Right renal pelvis (tissue), 4 donors: ENCODE data around the gene EXD2. TPM values are rescaled to one million over a fixed set of nuclear protein-coding genes. Genes with fewer than 3 reads are reported as not detected.
"Not testable (repeated sequence)": the region's sequence is repeated elsewhere in the genome, so short reads cannot be mapped to it uniquely, and the experiment has no call there.

ENCODE experiments used
- DNase-seq, 4 donors: peaks; one replicate each; pipeline ENCODE4 v3.0.0-alpha.2; 2013; ENCODE audit warnings: low read depth in 4 of 4, low spot score in 3 of 4, missing footprints in 1 of 4
- polyA plus RNA-seq, 4 donors: library from polyadenylated mRNA; unstranded; fragments of 120-200 nt; gene quantifications; one replicate each; pipeline ENCODE4 v1.2.1, GENCODE V29; 2013; ENCODE audit not compliant: insufficient read length in 4 of 4

Gene EXD2
- polyA plus RNA-seq, 4 donors: 22.7 to 36.3 (median 33.8) TPM

DNA sequence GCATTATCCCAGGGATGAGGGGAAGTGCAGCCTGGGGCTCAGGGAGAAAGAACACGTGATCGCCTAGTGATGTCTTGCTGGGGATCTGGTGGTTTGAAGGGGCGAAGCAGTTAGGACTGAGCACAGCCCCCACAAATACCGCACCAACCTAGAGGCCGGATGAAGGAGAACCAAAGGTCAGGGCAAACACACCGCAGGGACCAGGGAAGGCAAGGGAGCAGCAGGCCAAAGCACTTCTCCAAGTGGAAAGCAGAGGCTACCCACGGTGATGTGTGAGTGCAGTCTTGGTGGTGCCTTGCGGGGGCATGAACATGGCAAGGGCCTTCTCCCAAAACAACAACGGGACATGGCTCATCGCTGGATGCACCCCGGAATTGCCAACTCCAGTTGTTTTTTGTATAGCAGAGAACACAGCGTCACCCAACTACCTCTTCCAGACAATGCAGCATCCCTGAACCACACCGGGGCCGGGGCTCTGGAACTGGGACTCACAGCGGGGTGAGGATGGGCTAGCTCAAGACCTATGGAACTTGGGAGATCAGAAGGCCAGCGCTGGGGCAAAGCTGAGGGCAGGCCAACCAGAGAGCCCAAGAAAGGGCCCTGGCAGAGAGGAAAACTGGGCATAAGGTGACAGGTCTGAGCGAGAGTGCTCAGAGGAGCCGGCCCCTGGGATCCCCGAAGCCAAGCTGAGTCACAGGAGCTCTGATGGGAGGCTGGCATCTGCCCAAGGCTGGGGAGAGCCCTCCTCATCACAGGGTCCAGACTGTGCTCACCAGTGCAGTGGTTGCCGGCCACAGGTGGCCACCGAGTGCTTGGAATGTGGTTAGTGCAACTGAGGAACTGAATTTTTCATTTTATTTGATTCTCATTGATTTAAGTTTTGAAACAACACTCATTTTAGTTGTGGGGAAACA lies 79.8 kb downstream of the EXD2 start:
- DNase-seq: no peak

DNA sequence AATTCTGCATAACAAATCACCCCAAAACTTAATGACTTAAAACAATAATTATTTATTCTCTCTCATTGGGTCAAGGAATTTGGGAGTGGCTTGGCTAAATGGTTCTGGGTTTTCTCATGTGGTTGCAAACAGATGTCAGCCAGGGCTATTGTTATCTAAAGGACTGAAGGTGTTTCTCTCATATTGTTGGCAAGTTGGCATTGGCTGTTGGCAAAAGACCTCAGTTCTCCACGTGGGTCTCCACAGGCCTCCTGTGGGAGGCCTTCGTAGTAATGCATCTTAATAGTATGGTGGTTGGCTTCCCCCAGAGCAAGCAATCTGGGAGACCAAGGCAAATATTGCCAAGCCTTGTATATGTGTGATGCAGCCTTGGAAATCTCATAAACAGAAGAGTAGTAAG lies 83.0 kb downstream of the EXD2 start:
- DNase-seq: no peak

DNA sequence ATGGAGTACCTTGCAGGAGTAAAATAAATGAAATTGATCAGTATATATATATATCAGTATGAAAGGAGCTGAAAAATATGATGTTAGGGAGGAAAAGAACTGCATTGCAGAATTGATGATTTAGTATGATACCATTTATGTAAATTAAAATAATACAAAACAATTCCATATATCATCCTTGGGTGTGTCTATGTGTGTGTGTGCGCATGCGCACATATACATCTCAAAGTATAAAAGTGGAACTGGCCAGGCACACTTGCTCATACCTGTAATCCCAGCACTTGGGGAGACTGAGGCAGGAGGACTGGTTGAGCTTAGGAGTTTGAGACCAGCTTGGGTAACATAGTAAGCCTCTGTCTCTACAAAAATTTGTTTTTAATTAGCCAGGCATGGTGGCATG lies 84.0 kb downstream of the EXD2 start:
- no peak for DNase-seq

DNA sequence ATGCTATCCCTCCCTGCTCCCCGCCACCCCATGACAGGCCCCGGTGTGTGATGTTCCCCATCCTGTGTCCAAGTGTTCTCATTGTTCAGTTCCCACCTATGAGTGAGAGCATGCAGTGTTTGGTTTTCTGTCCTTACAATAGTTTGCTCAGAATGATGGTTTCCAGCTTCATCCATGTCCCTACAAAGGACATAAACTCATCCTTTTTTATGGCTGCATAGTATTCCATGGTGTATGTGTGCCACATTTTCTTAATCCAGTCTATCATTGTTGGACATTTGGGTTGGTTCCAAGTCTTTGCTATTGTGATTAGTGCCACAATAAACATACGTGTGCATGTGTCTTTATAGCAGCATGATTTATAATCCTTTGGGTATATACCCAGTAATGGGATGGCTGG lies 86.1 kb downstream of the EXD2 start:
- not testable (repeated sequence) for DNase-seq

DNA sequence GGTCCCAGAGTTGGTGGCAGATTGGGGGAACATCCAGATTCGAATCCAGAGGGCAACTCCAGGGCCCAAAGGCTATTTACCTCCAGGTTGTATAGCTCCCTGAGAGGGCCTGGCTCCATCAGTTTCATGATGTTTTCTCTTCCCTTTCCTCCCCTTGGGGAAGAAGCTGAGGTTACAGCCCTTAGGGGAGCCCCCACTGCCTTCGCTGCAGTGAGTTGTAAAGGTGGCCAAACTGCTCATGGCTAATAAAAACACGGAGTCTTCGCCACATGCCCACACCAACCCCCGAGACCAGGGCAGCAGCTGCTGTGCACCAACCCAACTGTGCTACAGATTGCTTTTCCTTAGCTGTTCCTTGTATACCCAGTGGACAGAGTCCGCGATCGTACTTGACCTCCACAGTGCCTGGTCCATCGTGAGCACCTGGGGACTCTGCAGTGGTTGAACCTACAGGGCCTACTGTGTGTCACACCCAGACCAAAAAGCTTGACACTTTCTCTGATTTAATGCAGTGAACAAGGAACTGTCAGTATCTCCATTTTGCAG lies 89.5 kb downstream of the EXD2 start:
- no peak for DNase-seq

DNA sequence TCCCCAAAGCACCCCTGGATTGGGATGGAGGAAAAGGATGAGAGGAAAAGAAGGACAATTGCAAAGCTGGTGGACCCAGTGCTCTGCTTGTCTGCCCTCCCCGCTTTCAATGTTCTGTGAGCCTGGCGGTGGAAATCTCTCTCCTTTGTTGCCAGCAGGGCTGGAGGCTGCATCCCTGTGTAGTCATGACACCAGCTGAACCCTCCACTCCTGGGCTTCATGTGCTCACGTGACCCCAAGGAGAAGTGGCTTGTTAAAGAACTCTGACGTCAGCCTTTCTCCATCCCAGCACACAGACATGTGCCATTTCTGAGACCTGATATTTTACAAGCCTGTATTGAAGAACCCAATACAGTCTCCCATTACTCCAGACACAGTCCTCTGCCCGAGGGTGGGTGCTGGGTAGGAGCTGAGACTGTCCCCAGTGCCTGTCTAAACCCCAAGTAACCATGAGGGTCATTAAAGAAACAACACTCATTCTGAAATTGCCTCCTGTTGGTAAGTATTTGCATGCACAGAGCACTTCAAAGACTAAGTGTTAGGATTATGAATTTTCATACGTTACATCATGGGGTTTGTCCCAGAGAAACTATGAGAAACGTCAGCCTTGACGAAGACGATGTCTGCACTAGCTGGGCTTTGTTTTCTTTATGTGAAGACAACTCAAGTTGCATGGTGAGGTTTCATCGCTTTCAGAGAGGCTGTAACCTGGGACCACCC lies 90.3 kb downstream of the EXD2 start:
- no peak for DNase-seq

DNA sequence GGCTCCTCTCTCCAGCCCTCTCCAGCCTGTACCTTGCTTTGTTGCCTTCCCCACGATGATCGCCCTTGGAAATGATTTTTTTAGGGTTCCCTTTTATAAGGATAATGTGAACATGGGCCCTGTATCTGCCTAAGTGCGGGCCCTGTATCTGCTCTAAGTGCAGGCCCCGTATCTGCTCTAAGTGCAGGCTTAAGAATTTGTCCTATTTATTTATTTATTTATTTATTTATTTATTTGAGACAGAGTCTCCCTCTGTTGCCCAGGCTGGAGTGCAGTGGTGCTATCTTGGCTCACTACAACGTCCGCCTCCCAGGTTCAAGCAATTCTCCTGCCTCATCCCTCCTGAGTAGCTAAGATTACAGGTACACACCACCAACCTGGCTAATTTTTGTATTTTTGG lies 91.2 kb downstream of the EXD2 start:
- DNase-seq: no peak

DNA sequence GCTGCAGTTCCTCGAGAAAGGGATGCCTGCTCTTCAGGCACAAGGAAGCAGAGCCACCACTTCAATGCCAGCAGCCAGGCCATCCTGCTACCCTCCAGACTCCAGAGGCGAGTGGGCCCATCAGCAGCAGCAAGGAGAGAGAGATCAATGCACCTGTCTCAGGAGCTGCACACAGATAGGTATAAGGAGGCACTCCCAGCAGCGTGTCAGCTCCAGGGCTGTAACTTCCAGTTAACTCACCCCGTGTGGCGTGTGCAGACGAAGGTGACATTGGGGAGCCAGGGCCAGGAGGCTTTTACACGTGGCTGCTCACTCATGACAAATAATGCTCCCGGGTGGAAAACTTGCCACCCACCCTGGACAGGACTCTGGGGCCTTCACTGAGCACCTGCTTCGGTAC lies 92.9 kb downstream of the EXD2 start:
- no peak for DNase-seq

DNA sequence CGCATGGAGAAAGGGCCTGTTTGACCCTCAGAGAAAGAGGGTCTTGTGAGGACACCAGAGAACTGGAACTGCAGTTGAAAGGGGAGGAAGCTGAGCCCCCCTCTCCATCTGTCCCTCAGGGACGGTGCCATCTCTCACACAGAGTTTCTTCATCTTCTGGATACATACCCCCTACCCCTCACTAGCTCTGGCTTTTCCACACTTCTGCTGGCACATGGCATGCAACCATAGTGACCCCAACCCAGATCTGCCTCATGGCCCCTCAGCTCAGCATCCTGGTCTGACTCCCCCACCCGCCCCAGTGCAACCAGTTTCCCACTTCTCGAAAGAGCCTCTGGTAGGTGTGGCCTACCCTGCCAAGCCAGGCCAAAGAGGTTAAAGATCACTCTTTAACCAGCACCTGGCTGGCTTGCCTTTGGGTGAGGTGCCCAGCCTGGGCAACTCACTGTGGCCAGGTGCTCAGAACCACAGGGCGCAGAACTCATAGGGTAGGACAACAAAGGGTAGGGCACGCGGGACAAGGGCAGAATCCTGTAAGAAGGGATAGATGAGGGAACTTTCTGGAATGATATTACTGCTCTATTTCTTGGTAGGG lies 94.5 kb downstream of the EXD2 start:
- no peak for DNase-seq

DNA sequence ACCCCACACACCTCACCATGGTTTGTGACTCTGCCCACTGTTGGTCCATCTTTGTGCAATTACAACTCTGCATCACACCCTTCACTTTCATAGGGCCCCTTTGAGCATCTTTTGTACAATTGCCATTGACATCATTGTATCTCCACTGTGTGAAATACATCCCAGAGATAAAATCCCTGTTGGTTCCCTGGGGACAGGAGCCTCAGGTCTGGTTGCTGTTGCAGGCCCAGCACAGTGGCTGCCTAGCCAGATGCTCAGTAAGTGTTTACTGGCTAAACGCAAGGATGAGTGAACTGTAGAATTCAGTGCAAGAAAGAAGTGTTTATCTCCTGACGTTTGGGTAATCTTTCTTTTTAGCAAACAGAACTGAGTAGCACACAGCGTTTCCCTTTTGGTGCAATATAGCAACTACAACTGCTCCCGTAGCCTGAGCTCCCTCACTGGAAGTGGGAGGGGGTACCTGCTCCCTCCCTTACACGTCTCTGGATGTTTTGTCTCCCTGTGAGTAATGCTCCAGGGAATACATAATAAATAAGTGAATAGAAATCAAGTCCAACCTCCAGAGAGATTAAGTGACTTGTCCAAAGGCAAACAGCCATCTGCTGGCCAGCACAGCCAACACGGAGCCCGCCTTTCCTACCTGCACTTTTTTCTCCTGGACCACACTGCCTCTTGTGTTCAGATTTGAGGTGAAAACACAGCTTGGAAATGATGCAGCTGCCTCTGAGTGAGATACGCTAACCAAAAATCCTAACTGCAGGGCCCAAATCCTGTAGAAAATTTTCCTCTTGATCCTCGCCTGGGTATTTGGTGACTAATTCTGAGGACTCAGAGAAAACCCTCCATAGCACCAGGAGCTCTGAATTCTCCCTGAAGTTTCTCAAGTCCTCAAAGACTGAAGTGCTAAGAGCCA lies 96.1 kb downstream of the EXD2 start:
- peak in 1 of 4 donors; percentile 3 for DNase-seq

DNA sequence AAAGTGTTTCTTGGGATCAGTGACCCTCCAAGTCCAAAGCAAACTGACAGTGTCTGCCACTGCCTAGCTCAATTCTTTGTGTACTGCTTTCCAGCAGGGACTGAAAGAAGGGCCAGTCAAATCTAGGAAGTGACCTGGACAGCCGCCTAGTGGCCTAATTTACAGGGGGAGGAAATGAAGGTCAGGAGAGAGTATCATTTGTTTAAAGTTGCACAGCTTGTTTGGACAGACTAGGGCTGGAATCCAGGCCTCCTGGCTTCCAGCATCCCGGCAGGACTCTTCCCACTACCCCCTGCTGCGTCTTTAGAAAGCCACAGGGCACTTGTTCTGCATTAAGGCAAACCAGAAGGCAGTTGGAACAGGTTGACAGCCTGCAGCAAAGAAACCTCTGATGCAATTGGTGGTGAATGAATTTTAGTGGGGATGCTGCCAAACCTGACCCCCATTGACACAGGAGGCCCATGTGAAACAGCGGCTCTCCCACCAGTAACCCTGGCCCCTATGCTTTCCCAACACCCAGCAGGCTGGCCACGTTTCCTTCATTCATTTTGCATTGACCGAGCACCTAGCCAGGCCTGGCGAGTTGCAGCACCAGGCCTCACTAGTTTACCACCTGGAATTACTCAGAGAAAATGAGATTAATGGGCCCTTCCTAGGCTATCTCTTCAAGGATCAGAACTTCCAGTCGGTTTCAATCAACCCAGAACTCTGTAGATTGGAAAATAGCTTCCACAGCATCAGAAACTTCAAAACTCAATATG lies 96.9 kb downstream of the EXD2 start:
- peak in 3 of 4 donors; percentile 18 to 34 (median 25) for DNase-seq

DNA sequence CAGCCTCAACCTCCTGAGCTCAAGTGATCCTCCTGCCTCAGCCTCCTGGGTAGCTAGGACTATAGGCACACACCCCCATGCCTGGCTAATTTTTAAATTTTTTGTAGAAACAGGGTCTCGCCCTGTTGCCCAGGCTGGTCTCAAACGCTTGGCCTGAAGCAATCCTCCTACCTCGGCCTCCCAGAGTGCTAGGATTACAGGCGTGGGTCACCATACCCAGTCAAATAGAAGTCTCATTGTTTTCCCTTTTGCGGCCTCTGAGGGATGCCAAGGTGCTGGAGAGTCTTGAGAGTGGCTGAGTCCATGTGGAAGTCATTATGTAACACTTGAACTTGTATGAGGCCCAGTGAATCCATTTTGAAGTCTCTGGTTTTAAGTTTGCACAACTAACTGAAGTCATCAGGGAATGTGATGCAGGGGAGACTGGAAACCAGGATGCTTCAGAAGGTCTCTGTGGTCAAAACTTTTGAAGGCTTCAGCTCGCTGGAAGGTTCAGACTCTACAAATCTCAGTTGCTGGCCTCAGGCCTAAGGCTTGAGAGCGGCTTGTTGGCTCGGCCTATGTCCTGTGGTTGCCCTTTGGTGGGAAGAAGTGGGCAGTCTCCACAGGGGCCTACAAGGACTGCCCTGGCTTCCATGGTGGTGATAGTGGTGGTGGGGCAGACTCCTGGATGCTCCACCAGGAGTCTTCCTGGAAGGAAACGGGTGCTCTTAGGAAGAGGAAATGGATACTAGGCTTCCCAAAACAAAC lies 97.8 kb downstream of the EXD2 start:
- no peak for DNase-seq

DNA sequence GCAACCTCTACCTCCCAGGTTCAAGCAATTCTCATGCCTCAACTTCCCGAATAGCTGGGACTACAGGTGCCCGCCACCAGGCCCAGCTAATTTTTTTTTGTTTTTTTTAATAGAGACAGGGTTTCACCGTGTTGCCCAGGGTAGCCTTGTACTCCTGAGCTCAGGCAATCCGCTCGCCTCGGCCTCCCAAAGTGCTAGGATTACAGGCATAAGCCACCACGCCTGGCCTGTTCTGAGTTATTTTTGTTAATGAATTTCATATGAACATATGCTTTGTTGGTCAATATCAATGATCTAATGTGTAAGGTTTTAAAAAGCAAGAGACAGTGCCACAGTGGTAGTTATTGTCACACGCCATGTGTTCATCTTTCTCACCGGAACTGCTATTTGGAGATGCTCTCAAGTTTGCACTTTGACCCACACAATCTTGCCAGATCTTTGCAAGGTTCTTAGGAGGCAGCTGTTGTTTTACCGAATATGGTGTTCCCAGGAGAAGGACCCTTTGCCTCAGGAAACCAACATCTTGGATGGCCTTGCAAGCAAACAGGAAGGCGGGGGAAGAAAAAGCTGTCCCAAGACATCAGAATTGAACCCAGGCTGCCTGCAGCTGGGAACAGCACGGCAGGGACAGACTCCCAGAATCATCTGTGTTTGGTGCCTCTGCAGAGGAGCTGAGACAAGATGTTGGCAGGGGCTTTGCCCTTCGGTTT lies 98.7 kb downstream of the EXD2 start:
- no peak for DNase-seq

DNA sequence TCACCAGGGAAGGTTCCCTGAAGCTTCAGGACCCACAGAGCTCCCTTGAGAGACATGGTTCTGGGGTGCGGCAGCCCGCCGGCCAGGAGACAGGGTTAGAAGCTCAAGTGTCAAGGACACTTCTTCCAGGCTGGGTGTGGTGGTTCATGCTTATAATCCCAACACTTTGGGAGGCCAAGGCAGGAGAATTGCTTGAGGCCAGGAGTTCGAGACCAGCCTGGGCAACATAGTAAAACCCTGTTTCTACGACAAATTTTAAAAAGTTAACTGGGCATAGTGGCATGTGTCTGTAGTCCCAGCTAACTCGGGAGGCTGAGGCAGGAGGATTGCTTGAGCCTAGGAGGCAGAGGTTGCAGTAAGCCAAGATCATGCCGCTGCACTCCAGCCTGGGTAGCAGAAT lies 99.6 kb downstream of the EXD2 start:
- not testable (repeated sequence) for DNase-seq

DNA sequence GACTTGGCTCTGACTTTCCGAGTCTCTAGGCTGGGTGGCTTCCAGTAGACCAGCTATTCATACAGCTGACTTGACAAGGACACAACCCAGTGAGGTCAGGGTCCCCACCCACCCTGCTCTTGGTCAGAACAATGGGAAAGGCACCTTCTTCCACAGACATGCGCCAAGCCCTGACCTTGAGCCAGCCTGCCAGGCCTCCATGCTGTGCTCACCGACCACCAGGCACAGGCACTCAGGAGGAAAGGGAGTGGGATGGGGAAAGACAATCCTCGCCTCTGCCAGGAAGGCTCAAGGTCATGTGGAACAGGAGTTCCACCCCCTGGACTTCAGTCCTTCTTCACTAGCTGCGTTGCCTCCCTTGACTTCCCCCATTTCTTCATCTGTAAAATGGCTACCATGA lies 100.1 kb downstream of the EXD2 start:
- no peak for DNase-seq

DNA sequence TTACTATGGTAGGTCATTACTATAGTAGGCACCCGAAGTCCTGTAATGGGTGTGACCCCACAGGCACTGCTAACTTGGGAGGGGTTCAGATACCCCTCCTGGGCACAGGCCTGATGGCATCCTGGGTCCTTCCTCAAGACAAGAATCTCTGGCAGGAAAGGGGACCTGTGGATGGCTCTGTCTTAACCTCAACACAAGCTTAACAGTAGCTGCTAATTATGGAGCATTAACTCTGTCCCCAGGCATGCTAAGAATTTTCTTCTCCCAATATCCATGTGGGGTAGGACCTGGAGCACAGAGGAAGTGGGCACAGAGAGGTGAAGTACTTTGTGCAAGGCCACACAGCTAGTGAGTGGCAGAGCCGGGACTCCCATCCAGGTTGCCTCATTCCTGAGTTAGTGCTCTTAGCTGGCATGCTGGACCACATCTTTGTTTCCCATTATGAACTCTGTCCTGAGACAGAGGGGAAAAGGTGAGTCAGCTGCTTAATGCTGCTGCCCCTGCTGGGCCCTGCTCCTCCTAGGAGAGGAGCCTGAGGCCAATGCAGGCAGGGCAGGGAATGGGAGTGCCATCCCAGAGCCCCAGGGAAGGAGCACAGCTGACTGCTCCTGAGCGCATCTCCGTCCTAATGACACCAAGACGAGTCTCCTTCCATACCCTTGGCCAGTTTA lies 100.7 kb downstream of the EXD2 start:
- no peak for DNase-seq
